ENCODE measurements around the gene DAW1. TPM values are rescaled to one million over a fixed set of nuclear protein-coding genes. Genes with fewer than 3 reads are reported as not detected.

The DAW1 gene
- total RNA-seq, 2 donors from 2014 or later = not detected

GRCh38 chr2:227853204-227853629 is 18.2 kb upstream of the DAW1 start:
- TF ChIP-seq CTCF (IDR thresholded peaks at IDR 0.05) = no peak
- H3K9ac ChIP-seq (ENCODE audit: low read depth in 2 of 2, low read length in 2 of 2) = no peak overlapping the region
- no peak overlapping the region for H3K27ac ChIP-seq
- no peaks in the 10 kb centered on the region for H3K27me3 ChIP-seq
- no peaks in the 10 kb centered on the region for H3K9me3 ChIP-seq
- H3K36me3 ChIP-seq = no peaks in the 10 kb centered on the region
- intact Hi-C loops (cut with DNase I) = no loop called here
- no peak for DNase-seq
- no peaks in the 10 kb centered on the region for H3K4me1 ChIP-seq
- no peak overlapping the region for H3K4me3 ChIP-seq

- H3K27me3 ChIP-seq = no peaks in the 10 kb centered on the region
- no peak overlapping the region for H3K4me3 ChIP-seq
- no peak for DNase-seq
- no peak for TF ChIP-seq CTCF (IDR thresholded peaks at IDR 0.05)
- H3K9me3 ChIP-seq = no peaks in the 10 kb centered on the region
- H3K9ac ChIP-seq (ENCODE audit: low read depth in 2 of 2, low read length in 2 of 2) = no peak overlapping the region
- H3K4me1 ChIP-seq = no peaks in the 10 kb centered on the region
- intact Hi-C loops (cut with DNase I) = no loop called here
- no peak overlapping the region for H3K27ac ChIP-seq
- no peaks in the 10 kb centered on the region for H3K36me3 ChIP-seq
These were observed 17.6 kb upstream of the DAW1 start for GRCh38 chr2:227853765-227854271.

GRCh38 chr2:227855440-227855839 is 16.0 kb upstream of the DAW1 start:
- Histone ChIP-seq H3K9me3 (no peaks in the 10 kb centered on the region), H3K4me3 (no peak overlapping the region), H3K4me1 (no peaks in the 10 kb centered on the region), H3K27ac (no peak overlapping the region), H3K27me3 (no peaks in the 10 kb centered on the region), H3K36me3 (no peaks in the 10 kb centered on the region), H3K9ac (ENCODE audit: low read depth in 2 of 2, low read length in 2 of 2) (no peak overlapping the region)
- DNase-seq = no peak
- intact Hi-C loops (cut with DNase I) = loop anchor here (5.0 kb wide), 1 partner anchor 83 kb away; no protein-coding TSS in a partner anchor
- TF ChIP-seq CTCF (IDR thresholded peaks at IDR 0.05) = no peak

- Histone ChIP-seq H3K27ac (no peak overlapping the region), H3K27me3 (no peaks in the 10 kb centered on the region), H3K9me3 (no peaks in the 10 kb centered on the region), H3K4me1 (no peaks in the 10 kb centered on the region), H3K36me3 (no peaks in the 10 kb centered on the region), H3K4me3 (no peak overlapping the region), H3K9ac (ENCODE audit: low read depth in 2 of 2, low read length in 2 of 2) (no peak overlapping the region)
- intact Hi-C loops (cut with DNase I) = loop anchor here (5.0 kb wide), 1 partner anchor 84 kb away; no protein-coding TSS in a partner anchor
- no peak for TF ChIP-seq CTCF (IDR thresholded peaks at IDR 0.05)
- DNase-seq = no peak
These were observed 14.7 kb upstream of the DAW1 start for GRCh38 chr2:227856697-227857096.

- Histone ChIP-seq H3K9ac (ENCODE audit: low read depth in 2 of 2, low read length in 2 of 2) (no peak overlapping the region), H3K4me1 (no peaks in the 10 kb centered on the region)
- intact Hi-C loops (cut with DNase I) = loop anchor here (5.0 to 10.0 kb wide), 2 partner anchors 203 to 455 kb away; no protein-coding TSS in a partner anchor
These were observed 11.2 kb upstream of the DAW1 start for GRCh38 chr2:227860221-227860641.

More at GRCh38 chr2:227860221-227860641, 11.2 kb upstream of the DAW1 start:
- Histone ChIP-seq H3K4me3 (no peak overlapping the region), H3K9me3 (no peaks in the 10 kb centered on the region), H3K36me3 (no peaks in the 10 kb centered on the region), H3K27ac (no peak overlapping the region), H3K27me3 (no peaks in the 10 kb centered on the region)
- DNase-seq = no peak
- no peak for TF ChIP-seq CTCF (IDR thresholded peaks at IDR 0.05)

All from colonic mucosa (tissue), 4 donors.